ENCODE data around the gene WDR7.

WDR7 gene

GRCh38 chr18:56658261-56658660 lies 7.1 kb downstream of the WDR7 start:
- no peak for DNase-seq

- DNase-seq, result no peak
Measured at GRCh38 chr18:56659111-56659510, 8.0 kb downstream of the WDR7 start.

GRCh38 chr18:56660655-56661054 lies 9.5 kb downstream of the WDR7 start:
- DNase-seq, result no peak

DNA sequence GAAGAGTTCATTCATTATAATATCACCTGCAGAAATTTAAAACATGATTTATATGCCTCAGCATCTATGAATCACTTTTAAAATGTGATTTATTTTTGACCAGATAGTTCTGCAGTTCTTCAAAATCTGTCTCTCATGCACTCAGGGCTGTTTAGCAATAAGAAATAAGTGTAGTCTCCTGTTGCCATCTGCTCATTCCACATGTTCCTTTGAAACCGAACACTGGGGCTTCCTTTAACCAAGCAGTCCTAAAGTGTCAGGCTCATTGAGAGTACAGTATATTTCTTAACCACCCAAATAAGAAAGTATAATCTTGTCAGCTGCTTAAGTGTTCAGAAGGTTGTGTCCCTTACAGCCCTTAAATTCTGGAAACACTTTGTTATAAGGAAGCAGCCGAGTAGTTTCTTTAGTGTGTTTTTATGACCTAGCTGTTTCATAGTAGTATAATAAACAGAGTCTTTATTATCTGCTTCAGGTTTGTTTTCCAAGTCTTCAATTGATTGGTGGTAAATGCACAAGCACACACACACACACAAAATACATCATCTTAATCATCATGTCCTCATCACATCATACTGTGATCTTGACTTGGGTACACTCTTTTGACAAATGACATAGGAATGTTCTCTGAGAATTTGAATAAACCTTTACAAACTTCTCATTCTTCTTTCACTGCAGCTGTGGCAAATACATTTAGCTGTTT lies 10.4 kb downstream of the WDR7 start:
- no peak for DNase-seq

GRCh38 chr18:56662063-56662408 lies 10.9 kb downstream of the WDR7 start:
- DNase-seq, result no peak

- DNase-seq, result no peak
Measured at GRCh38 chr18:56662502-56662901, 11.3 kb downstream of the WDR7 start.

DNA sequence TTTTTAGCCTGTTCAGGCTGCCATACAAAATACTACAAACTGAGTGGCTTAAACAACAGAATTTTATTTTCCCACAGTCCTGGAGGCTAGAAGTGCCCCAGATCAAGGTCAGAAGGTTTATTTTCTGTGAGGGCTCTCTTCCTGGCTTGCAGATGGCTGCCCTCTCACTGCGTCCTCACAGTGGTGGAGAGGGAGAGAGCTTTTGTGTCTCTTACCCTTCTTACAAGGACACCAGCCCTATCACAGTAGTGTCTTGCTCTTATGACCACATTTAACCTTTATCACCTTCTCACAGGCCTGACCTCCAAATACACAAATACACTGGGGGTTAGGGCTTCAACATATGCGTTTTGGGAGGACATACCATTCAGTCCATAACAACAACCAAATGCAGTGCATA lies 11.7 kb downstream of the WDR7 start:
- no peak for DNase-seq

DNA sequence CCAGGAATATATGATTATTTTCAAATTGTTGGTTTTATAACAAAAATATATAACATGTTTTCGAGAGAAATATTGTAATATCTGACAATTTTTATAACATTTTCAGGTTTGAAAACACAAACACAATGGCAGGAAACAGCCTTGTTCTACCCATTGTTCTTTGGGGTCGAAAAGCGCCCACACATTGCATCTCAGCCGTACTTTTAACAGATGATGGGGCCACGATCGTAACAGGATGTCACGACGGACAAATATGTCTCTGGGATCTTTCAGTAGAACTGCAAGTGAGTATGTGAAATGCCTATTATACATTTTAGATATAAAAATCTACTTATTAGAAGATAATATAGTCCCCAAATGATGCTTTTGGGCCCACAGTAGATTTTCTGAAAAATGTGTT lies 21.2 kb downstream of the WDR7 start:
- DNase-seq, result no peak

GRCh38 chr18:56672981-56673380 lies 21.8 kb downstream of the WDR7 start:
- no peak for DNase-seq

DNA sequence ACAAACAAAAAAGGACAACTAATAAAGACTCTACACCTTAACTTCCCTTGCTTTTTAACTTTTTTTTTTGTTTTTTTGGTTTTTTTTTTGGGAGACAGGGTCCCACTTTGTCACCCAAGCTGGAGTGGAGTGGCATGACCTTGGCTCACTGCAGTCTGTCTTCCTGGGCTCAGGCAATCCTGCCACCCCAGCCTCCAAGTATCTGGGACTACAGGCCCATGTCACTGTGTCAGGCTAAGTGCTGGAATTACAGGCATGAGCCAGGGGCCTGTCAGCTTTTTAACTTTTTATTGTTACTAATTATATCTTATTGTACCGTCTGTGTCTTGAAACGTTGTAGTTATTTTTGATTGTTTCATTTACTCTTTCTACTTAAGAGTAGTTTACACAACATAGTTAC lies 25.5 kb downstream of the WDR7 start:
- no peak for DNase-seq

GRCh38 chr18:56678836-56679565 lies 27.8 kb downstream of the WDR7 start:
- DNase-seq, result no peak

- DNase-seq, result no peak
Measured at GRCh38 chr18:56684277-56684676, 33.1 kb downstream of the WDR7 start.

DNA sequence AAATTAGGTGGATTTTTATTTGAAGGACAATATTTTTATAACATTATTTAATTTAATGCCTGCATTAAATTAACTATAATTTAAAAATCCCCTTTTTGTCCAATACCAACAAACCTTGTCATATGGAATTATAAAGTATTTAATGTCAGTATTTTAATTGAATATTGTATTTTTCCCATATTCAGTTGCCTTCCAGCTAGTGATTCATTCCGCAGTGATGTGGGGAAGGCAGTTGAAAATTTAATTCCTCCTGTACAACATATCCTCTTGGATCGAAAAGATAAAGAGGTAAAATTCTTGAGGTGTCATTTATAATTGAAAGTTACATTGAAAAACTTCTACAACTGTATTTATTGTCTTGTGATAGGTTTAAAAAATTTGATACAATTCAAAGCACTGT lies 40.4 kb downstream of the WDR7 start:
- no peak for DNase-seq

- DNase-seq, result no peak
Measured at GRCh38 chr18:56696966-56697365, 45.8 kb downstream of the WDR7 start.

GRCh38 chr18:56702946-56703345 lies 51.8 kb downstream of the WDR7 start:
- DNase-seq, result no peak

- DNase-seq, result no peak
Measured at GRCh38 chr18:56709463-56709862, 58.3 kb downstream of the WDR7 start.

GRCh38 chr18:56711708-56712445 lies 60.7 kb downstream of the WDR7 start:
- no peak for DNase-seq

GRCh38 chr18:56712761-56713160 lies 61.6 kb downstream of the WDR7 start:
- DNase-seq, result no peak

GRCh38 chr18:56715121-56715520 lies 64.0 kb downstream of the WDR7 start:
- DNase-seq, result no peak

DNA sequence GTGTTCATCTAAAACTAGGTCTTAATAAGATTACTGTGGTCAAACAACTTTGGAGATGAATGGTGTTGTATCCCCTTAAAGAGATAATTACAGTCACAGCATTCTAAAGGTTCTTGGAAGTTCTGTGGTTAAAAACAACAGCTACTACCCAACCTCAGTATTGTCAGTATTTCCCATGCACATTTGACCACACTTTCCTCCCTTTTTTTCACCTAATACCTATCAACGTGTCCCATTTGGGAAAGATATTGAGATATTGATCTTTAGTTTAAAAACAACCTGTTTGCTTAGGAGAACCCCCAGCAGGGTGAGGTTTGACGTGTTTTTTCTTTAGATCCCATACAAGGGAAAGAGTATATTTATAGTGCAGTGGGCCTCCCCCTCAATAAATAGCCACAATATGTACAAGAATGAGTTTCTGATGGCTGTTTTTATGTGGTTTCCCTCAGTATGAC lies 65.6 kb downstream of the WDR7 start:
- DNase-seq, result no peak

DNA sequence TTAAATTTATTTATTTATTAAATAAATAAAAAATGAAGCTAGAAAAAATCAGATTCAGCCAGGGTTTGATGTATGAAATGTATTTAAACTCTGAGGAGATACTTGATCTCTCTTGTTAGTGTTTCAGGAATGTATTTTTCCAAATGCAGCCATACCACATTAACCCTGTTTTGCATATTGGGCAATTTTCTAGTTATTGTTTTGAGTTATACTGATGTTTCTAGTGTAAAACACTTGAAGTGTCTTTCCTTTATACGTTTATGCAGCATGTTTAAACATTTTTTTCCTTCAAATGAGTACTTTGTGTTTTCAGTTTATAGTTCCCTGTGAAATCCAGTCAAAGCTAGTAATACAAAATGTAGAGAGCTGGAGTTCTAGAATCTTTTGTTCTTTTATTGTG lies 69.9 kb downstream of the WDR7 start:
- DNase-seq, result no peak

DNA sequence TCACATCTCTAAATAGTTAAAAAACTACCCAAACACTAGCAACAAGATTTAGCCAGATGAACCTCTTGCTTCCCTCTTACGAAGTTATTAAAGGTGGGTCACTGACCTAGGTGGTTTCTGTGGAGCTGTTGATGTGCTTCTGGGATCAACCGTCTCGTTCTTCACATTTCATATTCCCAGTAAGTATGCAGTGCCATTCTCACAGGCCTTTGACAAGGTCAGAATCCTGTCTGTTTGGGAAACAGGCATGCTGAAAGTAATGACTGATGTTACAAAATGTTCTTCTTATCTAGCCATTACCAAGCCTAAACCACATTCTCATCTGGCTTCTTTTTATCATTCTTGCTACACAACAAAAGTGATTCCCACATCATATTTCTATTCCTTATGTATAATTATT lies 70.3 kb downstream of the WDR7 start:
- DNase-seq, result no peak

DNA sequence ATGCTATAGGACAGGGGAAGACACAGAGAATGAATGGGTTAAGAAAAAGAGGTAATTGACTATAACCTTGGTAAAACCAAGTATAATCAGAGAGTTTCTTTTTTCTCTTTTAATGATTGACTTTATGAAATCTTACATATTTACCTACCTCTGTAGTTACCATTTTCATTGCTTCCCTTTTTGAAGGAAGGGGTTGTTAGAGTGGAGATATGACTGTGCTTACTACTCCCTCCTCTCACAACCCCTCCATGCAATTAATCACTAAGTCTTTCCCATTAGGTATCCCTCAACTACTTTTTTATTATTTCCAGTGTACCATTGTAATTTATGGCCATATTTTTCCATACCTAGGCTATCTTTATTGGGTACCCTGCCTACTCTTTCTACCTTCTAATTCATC lies 71.4 kb downstream of the WDR7 start:
- no peak for DNase-seq

GRCh38 chr18:56723068-56723467 lies 71.9 kb downstream of the WDR7 start:
- DNase-seq, result no peak
